GM10847 (cell line): ENCODE measurements around the gene AEBP1.

Source experiments
- POLR2A ChIP-seq: IDR thresholded peaks from 2 replicates; pipeline ENCODE4 v1.6.1; 2011; ENCODE audit not compliant: insufficient read length; ENCODE audit errors: extremely low read depth

AEBP1 gene

DNA sequence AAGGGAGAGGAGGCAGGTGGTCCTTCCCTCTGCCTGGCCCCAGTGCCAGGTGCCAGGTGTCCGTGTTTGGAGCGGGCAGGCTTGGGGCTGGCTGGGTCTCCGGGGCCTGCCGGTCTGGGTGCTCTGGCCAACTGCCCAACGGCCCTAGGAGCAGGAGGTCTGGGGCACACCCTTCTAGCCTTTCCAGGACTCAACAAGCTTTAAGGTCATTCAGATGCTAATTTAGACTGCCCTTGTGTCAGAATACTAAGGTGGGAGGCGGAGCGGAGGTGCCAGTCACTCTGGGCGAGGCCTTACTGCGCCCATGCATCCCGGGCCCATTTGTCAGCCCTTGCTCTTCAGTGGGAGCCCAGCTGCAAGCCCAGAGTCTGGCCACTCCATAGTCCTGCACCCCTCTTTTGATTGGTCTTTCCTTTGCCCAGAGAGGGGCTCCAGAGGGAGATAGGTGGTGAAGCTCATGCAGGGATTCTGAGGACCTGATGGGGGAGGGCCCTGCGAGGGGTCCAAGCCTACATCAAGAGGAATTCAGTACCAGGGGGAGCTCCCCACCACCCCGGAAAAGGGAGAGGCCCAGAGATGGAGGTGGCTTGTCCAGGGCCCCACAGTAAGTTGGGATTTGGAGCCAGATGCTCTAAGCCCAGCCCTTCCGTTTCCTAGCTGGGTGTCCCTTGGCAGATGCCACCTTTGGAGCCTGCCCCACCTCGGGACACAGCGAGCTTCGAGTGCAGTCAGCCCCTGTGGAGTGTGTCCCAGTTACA is 40.1 kb upstream of the AEBP1 start:
- TF ChIP-seq POLR2A: no peak

DNA sequence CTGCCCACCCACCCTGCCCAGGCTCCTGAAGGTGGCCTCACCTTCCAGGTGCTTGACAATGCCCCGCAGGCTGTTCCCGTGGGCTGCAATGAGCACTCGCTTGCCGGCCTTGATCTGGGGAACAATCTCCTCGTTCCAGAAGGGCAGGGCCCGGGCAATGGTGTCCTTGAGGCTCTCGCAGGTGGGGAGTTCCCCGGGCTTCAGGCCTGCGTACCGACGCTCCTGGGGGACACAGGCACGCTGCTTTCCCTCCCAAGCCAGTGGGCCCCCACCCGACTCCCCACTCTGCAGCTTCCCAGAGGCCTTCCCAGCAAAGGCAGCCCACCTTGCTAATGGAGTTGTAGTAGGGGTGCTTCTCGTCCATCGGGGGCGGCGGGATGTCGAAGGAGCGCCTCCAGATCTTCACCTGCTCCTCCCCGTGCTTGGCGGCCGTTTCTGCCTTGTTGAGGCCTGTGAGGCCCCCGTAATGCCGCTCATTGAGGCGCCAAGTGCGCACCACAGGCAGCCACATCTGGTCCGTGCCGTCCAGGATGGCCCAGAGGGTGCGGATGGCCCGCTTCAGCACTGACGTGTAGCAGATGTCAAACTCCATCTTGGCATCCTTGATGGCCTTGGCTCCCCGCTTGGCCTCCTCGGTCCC is 39.2 kb upstream of the AEBP1 start:
- no peak for TF ChIP-seq POLR2A

DNA sequence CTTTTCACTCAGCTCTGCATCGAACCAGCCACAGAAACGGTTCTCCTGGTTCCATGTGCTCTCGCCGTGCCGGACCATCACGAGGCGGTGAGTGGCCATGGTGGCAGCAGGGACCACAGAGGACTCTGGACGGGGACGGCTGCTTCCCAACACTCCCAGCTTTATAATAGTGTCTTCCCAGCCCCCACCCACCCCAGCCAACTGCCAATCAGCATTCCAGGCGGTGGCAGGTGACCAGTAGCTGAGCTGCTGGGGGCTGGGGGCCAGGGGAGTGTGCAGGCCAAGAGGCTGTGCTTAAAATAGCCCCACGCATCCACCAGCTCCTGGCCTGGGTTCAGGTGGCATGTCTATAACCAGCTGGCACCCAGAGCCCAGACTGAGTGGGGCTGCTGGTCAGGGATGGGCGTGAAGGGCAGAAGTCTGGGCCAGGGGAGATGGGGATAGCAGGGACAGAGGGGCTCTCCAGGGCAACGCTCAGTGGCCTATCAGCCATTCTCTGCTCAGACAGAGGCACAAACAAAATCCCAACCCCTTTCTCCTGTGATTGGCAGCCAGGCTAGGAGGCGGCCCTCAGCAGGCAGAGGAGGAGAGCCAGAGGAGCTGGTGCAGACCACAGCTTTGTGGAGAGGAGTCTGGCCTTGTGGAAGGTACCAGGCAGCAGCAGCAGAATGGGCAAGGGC is 38.6 kb upstream of the AEBP1 start, which contains the start of gene PGAM2:
TSS of gene PGAM2 (minus strand) at position 137 of the 680 bp plus-strand sequence. CDS start at position 99, 38 bp downstream.
- no peak for TF ChIP-seq POLR2A

DNA sequence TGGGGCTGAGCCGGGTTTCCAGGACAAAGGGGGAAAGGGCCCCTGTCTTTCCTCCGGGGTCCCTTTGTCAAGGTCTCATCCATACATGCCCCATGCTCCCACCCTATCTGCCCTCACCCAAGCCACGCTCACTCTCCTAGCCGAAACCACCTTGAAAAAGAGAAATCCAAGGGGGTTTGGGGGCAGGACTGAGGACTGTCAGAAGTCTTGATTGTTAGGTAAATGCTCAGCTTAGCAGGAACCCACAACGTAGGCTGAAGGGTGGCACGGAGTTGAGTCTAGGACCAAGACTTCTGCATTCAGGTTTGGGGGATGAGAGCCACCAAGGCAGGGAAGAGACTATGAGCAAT is 38.1 kb upstream of the AEBP1 start:
- no peak for TF ChIP-seq POLR2A

DNA sequence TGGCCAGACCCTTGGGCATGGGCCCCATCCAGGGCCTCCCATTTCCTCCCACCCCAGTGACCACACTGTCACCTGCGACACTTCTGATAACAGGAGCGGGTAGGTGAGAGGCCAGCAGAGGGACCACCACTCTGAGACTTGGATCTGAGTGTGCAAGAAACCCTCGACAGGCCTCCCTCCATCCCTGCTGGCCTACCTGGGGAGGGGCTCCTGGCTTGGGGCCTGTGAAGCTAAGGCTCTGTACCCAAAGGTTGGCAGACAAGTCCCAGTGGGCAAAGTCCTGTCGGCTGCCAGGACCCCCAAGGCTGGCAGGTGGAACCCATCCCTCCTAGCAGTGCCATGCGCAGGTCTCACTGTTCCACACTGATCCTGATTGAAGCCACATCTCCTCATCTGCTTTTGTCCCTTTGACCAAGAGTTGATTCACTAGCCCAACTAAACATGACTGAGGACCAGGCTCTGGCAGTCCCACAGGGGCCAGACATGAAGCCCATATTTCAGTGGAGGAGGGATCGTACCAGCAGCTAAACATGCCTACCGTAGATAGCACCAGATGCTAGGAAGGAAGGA is 37.6 kb upstream of the AEBP1 start:
- peak; percentile 22 for TF ChIP-seq POLR2A

DNA sequence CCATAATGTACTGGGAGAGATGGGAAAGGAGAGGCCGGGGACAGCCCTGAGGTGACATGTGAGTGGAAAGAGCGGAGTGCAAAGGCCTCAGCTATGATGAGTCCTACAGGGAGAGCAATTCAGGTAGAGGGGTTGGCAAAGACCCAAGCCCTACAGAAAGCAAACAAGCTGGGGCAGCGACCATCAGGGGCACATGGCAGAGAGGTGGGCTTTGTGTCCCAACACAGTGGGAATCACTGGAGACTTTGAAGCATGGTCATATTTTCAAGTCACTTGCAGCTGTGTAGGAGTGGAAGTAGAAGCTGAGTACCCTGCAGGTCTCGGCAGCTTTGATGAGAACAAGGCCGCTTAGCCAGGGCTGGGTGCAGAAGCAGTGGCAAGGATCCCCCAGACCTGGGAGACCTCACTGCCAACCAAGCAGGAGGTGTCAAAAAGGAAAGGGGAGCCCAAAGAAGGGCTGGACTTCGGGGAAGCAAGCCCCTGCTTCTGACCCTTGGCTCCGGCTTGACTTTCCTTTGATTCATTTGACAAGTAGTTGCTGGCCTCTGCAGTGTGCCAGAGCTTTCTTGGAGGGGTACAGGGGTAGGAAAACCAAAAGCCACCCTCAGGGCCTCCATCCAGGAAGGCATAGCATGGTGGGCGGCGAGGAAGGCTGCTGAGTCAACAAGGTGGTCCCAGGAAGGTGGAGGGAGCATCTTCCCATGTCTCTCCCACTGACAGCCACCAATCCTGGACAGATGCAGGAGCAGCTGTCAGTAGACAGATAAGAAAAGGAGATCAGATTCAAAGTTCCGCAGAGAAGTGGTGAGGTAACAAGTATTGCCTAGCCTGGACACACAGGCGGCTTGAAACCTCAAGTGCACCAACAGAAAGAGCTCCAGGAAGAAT is 36.8 kb upstream of the AEBP1 start:
- no peak for TF ChIP-seq POLR2A

GRCh38 chr7:44068054-44068453 is 36.1 kb upstream of the AEBP1 start:
- TF ChIP-seq POLR2A: no peak

DNA sequence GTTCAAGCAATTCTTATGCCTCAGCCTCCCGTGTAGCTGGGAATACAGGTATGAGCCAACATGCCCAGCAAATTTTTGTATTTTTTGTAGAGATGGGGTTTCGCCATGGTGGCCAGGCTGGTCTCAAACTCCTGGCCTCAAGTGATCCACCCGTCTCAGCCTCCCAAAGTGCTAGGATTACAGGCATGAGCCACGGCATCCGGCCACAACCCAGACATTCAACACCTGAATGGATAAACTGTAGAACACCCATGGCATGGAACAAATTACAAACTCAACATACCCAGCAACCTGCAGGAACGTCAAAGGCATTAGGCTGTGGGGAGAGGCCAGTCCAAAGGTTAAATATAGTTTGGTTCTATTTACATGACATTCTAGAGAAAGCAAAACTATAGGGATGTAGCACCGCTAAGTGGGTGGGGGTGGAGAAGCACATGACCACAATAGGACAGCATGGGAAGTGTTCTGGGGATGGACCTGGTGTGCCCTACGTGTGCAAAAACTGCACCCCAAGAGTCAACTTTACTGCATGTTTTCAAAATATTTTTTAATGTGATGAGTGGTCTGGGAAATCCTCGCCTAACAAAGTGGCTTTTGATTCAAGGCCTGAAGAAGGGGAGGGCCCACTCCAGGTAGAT is 32.3 kb upstream of the AEBP1 start:
- no peak for TF ChIP-seq POLR2A

DNA sequence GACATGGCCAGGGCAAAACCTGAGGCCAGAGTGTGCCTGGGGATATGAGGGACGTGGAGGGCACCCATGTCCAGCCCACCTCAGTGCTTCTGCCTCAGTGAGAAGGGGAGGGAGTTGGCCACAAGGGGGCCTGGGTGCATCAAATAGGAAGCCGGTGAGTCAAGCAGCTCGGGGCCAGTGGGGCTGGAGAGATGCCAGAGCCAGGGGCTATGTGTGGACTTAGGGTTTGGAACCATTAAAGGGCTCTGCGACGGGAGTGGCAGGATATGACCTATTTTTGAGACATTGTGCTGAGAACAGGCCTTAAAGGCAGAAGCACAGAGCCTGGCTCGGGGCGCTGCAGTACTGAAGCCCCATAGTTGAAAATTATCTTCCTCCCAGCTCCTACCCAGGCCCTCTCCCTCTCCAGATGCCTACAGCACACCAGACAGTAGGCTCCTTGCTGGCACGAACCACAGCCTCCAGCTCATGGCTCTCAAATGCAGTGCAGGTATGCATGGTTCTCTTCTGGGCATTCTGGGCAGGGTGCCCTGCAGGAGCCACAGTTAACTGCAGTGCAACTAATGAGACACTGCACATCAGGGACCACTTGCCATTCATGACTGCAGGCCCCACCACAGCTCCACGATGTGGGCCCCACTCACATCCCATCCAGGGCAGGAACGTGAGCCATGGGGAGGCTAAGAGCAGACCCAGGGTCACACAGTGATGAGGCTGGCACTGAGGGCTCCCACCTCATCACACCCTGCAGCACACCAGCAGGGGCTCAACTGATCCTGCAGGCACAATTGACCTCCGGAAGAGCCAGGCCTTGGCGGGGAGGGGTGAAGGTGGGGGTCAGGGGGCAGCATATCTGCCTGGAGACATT is 31.5 kb upstream of the AEBP1 start:
- TF ChIP-seq POLR2A: no peak

DNA sequence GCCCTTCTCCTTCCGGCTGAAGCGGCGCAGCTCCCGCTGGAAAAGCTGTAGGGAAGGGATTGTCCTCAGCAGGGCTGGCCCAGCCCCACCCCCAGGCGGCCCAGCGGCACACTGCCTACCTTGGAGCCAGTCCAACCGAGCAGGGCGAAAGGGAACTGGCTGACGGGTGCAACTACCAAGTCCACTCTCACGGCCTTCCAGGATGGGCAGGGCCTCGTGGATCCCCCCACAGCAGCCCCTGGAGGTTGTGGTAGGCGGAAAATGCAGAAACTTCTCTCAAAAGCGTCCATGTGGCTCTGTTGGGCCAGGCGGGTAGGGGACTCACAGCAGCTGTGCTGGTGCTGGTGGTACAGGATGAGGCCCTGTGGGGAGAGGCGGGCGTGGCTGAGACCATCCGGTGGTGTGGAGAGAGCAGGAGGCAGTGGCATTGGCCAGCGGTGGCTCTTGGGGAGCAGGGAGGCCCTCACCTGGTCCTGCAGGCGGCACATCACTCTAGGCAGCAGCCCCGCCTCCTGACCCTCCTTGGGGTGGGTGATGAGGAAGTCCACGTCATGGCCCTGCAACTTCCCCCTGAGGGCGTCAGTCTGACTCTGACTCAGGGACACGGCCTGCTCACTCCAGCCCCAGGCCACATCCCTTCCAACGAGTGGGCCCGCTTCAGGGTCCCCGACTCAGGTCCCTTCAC is 30.3 kb upstream of the AEBP1 start:
- TF ChIP-seq POLR2A: no peak

- no peak for TF ChIP-seq POLR2A
These were observed 29.8 kb upstream of the AEBP1 start for GRCh38 chr7:44074349-44074695.

- no peak for TF ChIP-seq POLR2A
These were observed 28.7 kb upstream of the AEBP1 start for GRCh38 chr7:44075296-44076075.
